PC-9 (cell line): ENCODE results near the gene CYFIP2.

ENCODE experiments used
- EZH2 ChIP-seq: fragments of 200-600 bp; sonication (generic); IDR thresholded peaks from 2 replicates; pipeline ENCODE4 v1.8.0; 2017; ENCODE audit warnings: antibody characterized with exemption, low read depth
- TF ChIP-seq, protein P1 (sequence below): fragments of 200-600 bp; sonication (generic); conservative IDR thresholded peaks from 2 replicates; pipeline ENCODE4 v1.6.1; 2017; ENCODE audit warnings: mixed run types, antibody characterized with exemption, mild to moderate bottlenecking, moderate library complexity

- TF ChIP-seq, protein P1, sequence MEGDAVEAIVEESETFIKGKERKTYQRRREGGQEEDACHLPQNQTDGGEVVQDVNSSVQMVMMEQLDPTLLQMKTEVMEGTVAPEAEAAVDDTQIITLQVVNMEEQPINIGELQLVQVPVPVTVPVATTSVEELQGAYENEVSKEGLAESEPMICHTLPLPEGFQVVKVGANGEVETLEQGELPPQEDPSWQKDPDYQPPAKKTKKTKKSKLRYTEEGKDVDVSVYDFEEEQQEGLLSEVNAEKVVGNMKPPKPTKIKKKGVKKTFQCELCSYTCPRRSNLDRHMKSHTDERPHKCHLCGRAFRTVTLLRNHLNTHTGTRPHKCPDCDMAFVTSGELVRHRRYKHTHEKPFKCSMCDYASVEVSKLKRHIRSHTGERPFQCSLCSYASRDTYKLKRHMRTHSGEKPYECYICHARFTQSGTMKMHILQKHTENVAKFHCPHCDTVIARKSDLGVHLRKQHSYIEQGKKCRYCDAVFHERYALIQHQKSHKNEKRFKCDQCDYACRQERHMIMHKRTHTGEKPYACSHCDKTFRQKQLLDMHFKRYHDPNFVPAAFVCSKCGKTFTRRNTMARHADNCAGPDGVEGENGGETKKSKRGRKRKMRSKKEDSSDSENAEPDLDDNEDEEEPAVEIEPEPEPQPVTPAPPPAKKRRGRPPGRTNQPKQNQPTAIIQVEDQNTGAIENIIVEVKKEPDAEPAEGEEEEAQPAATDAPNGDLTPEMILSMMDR: no peak
- no peak for TF ChIP-seq EZH2
Measured at GRCh38 chr5:157362012-157362411, 96.1 kb downstream of the CYFIP2 start.
